ENCODE results near the gene KDM3B.

DNA sequence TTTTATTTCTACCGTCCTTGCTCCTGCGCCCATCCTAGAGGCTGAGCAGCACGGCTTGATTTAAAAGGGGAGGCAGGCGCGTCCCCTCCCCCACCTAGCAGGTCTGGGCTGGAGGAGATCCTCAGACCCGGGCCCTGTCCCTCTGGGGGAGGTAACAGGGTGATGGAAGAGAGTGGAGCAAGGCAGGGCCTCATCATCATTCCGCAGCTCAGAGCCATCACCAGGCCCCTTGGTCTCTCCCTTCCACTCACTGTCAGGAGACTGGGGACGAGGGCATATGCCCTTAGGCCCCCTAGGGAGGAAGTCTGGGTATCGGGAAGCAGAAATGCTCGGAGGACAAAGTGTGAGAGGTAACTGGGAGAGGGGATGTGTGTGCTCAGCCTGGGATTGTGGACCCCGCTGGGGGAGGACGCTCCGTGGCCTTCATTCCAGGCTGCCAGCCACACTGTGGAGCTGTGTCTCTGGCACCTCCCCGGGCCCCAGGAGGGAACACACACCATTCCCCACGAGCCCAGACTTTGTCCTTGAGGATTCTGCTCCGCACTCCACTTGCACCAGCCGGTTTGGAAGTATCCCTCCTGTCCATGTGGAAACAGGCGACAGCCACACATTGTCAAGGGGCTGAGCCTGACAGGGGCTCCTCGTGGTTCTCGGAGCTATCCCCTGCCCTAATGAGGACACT lies 87.1 kb downstream of the KDM3B start:
- TF ChIP-seq, protein P1, sequence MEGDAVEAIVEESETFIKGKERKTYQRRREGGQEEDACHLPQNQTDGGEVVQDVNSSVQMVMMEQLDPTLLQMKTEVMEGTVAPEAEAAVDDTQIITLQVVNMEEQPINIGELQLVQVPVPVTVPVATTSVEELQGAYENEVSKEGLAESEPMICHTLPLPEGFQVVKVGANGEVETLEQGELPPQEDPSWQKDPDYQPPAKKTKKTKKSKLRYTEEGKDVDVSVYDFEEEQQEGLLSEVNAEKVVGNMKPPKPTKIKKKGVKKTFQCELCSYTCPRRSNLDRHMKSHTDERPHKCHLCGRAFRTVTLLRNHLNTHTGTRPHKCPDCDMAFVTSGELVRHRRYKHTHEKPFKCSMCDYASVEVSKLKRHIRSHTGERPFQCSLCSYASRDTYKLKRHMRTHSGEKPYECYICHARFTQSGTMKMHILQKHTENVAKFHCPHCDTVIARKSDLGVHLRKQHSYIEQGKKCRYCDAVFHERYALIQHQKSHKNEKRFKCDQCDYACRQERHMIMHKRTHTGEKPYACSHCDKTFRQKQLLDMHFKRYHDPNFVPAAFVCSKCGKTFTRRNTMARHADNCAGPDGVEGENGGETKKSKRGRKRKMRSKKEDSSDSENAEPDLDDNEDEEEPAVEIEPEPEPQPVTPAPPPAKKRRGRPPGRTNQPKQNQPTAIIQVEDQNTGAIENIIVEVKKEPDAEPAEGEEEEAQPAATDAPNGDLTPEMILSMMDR (IDR thresholded peaks at IDR 0.05) = no peak
- no peak for TF ChIP-seq POLR2A (IDR thresholded peaks at IDR 0.05)
